Endodermal cell (in vitro differentiated cells): ENCODE data around the gene AK8. TPM values are rescaled to one million over a fixed set of nuclear protein-coding genes. Genes with fewer than 3 reads are reported as not detected.

Experiments
- DNase-seq: peaks from one replicate; pipeline ENCODE4 v3.0.0-alpha.2; 2017
- H3K27ac ChIP-seq: 2 replicates; pipeline ENCODE4 v1.5.1; 2013; ENCODE audit warnings: mild to moderate bottlenecking, low read depth, low read length, moderate library complexity
- H3K27me3 ChIP-seq: 2 replicates; pipeline ENCODE4 v1.6.1; 2013; ENCODE audit warnings: mild to moderate bottlenecking, low read length, moderate library complexity; ENCODE audit not compliant: insufficient read depth, control insufficient read depth, poor library complexity, severe bottlenecking
- H3K36me3 ChIP-seq: 2 replicates; pipeline ENCODE4 v1.7.0; 2013; ENCODE audit warnings: mild to moderate bottlenecking, low read length, moderate library complexity; ENCODE audit not compliant: control insufficient read depth, insufficient read depth
- H3K4me1 ChIP-seq: one replicate; pipeline ENCODE4 v1.7.0; 2013; ENCODE audit warnings: low read length; ENCODE audit not compliant: control insufficient read depth, insufficient read depth
- H3K4me3 ChIP-seq: 2 replicates; pipeline ENCODE4 v1.5.1; 2013; ENCODE audit warnings: mild to moderate bottlenecking, low read length, moderate library complexity
- H3K9ac ChIP-seq: 2 replicates; pipeline ENCODE4 v1.6.1; 2013; ENCODE audit warnings: mild to moderate bottlenecking, low read length, moderate library complexity; ENCODE audit not compliant: poor library complexity, severe bottlenecking; ENCODE audit errors: extremely low read depth
- H3K9me3 ChIP-seq: 2 replicates; pipeline ENCODE4 v1.6.1; 2013; ENCODE audit warnings: mild to moderate bottlenecking, low read length, moderate library complexity; ENCODE audit not compliant: control insufficient read depth
- H3K27ac Mint-ChIP-seq: 2 replicates; pipeline ENCODE4 v1.8.0; 2020; ENCODE audit warnings: mixed read lengths
- H3K27me3 Mint-ChIP-seq: 2 replicates; pipeline ENCODE4 v1.8.0; 2021; ENCODE audit warnings: mild to moderate bottlenecking, mixed read lengths; ENCODE audit not compliant: insufficient read depth
- H3K36me3 Mint-ChIP-seq: 2 replicates; pipeline ENCODE4 v1.8.0; 2020; ENCODE audit warnings: low read depth, mixed read lengths
- H3K4me1 Mint-ChIP-seq: 2 replicates; pipeline ENCODE4 v1.8.0; 2020; ENCODE audit warnings: mixed read lengths
- H3K4me3 Mint-ChIP-seq: 2 replicates; pipeline ENCODE4 v1.8.0; 2020; ENCODE audit warnings: mild to moderate bottlenecking, moderate library complexity, mixed read lengths
- H3K9me3 Mint-ChIP-seq: 2 replicates; pipeline ENCODE4 v1.8.0; 2020; ENCODE audit warnings: mild to moderate bottlenecking, mixed read lengths
- CTCF ChIP-seq: fragments of 200-600 bp; sonication (generic); conservative IDR thresholded peaks from 2 replicates; pipeline ENCODE4 v1.5.0; 2021; ENCODE audit warnings: antibody characterized with exemption, mild to moderate bottlenecking
- WGBS, 2 experiments: methylation state at CpG; one replicate each; pipeline versions ENCODE4 v1.1.5 to v1.1.7; 2013; ENCODE audit warnings: missing lambda C conversion rate in 2 of 2, mixed read lengths in 1 of 2; ENCODE audit not compliant: insufficient coverage in 1 of 2, insufficient read length in 1 of 2; 5-methylcytosine and 5-hydroxymethylcytosine counted together
- total RNA-seq, 2 donors: library from RNA; stranded (reverse); fragmentation: NEBNext Ultra II Directional in 1 of 2; extraction: Animal tissue kit (Norgen Biotek cat#: 25700) in 1 of 2; gene quantifications; 2 replicates in 1 of 2; 3 replicates in 1 of 2; pipeline ENCODE4 v1.2.1, GENCODE V29; 2021

AK8 gene
- total RNA-seq, 2 donors from 2014 or later: 1.3 to 2.6 TPM

GRCh38 chr9:132770770-132771310 lies 107.2 kb downstream of the AK8 start:
- Histone ChIP-seq H3K4me1 (no peaks in the 10 kb centered on the region), H3K36me3 (no peaks in the 10 kb centered on the region), H3K27ac (no peak overlapping the region), H3K27me3 (peaks cover 28% of the 10 kb centered on the region), H3K9ac (no peak overlapping the region), H3K4me3 (no peak overlapping the region), H3K9me3 (no peaks in the 10 kb centered on the region)
- Mint-ChIP-seq H3K4me1 (peaks cover 8% of the 10 kb centered on the region), H3K27ac (no peak overlapping the region), H3K4me3 (peak overlapping the region; percentile 79), H3K27me3 (peaks cover 51% of the 10 kb centered on the region), H3K36me3 (peaks cover 4% of the 10 kb centered on the region), H3K9me3 (peaks cover 20% of the 10 kb centered on the region)
- 87 to 94% methylated on average over 4 to 10 of the region's 10 CpGs for WGBS, 2 experiments
- no peak for DNase-seq
- TF ChIP-seq CTCF: no peak

GRCh38 chr9:132769906-132770769 lies 107.9 kb downstream of the AK8 start:
- H3K27ac ChIP-seq: no peak overlapping the region
- Mint-ChIP-seq H3K9me3 (peaks cover 20% of the 10 kb centered on the region), H3K27me3 (peaks cover 51% of the 10 kb centered on the region), H3K4me3 (peak overlapping the region; percentile 79), H3K4me1 (peaks cover 8% of the 10 kb centered on the region), H3K27ac (peak overlapping the region; percentile 79), H3K36me3 (peaks cover 4% of the 10 kb centered on the region)
- H3K27me3 ChIP-seq: peaks cover 28% of the 10 kb centered on the region
- TF ChIP-seq CTCF: no peak
- peak overlapping the region; percentile 85 for H3K4me3 ChIP-seq
- H3K36me3 ChIP-seq: no peaks in the 10 kb centered on the region
- no peaks in the 10 kb centered on the region for H3K9me3 ChIP-seq
- H3K9ac ChIP-seq: peak overlapping the region; percentile 52
- H3K4me1 ChIP-seq: no peaks in the 10 kb centered on the region
- DNase-seq: peak; percentile 90
- 6 to 8% methylated on average over 36 to 54 of the region's 54 CpGs for WGBS, 2 experiments

- Histone ChIP-seq H3K27me3 (peaks cover 28% of the 10 kb centered on the region), H3K4me3 (peak overlapping the region; percentile 85), H3K4me1 (no peaks in the 10 kb centered on the region), H3K9ac (peak overlapping the region; percentile 52), H3K36me3 (no peaks in the 10 kb centered on the region), H3K27ac (no peak overlapping the region), H3K9me3 (no peaks in the 10 kb centered on the region)
- 3 to 7% methylated on average over 17 to 25 of the region's 25 CpGs for WGBS, 2 experiments
- Mint-ChIP-seq H3K4me3 (peak overlapping the region; percentile 79), H3K4me1 (peaks cover 8% of the 10 kb centered on the region), H3K27ac (peak overlapping the region; percentile 79), H3K36me3 (peaks cover 4% of the 10 kb centered on the region), H3K27me3 (peaks cover 48% of the 10 kb centered on the region), H3K9me3 (peaks cover 26% of the 10 kb centered on the region)
- peak; percentile 91 for DNase-seq
- peak; percentile 65 for TF ChIP-seq CTCF
Measured at GRCh38 chr9:132768932-132769905, 108.9 kb downstream of the AK8 start.
